Tibial artery (tissue), 4 donors: ENCODE results near the gene BICRAL.
"Not testable (repeated sequence)": the region's sequence is repeated elsewhere in the genome, so short reads cannot be mapped to it uniquely, and the experiment has no call there.

Experiments
- DNase-seq, 2 donors: peaks; one replicate each; pipeline ENCODE4 v3.0.0-alpha.2; 2019
- H3K27ac ChIP-seq, 2 donors: fragments of 200-600 bp; sonication (generic) in 1 of 2; 1 replicate in 1 of 2; 2 replicates in 1 of 2; pipeline ENCODE4 v1.5.1; 2018 to 2019; ENCODE audit warnings: mild to moderate bottlenecking in 1 of 2
- H3K27me3 ChIP-seq, 2 donors: fragments of 200-600 bp; sonication (generic) in 1 of 2; one replicate each; pipeline versions ENCODE4 v1.5.1 to v1.6.0; 2016 to 2019
- H3K36me3 ChIP-seq, 3 donors: fragments of 200-600 bp; sonication (generic) in 2 of 3; one replicate each; pipeline ENCODE4 v1.5.1; 2016 to 2019; ENCODE audit warnings: mild to moderate bottlenecking in 2 of 3
- H3K4me1 ChIP-seq, 4 donors: fragments of 200-600 bp; sonication (generic) in 2 of 4; 1 replicate in 3 of 4; 2 replicates in 1 of 4; pipeline ENCODE4 v1.5.1; 2016 to 2019
- H3K4me3 ChIP-seq, 2 donors: fragments of 200-600 bp; sonication (generic) in 1 of 2; 1 replicate in 1 of 2; 2 replicates in 1 of 2; pipeline ENCODE4 v1.5.1; 2018 to 2019; ENCODE audit warnings: mild to moderate bottlenecking in 2 of 2
- H3K9me3 ChIP-seq, 3 donors: fragments of 200-600 bp; sonication (generic) in 1 of 3; one replicate each; pipeline ENCODE4 v1.5.1; 2016 to 2019
- intact Hi-C: fragments of 100-400 bp; cut with DNase I; formaldehyde crosslinking; loops from one replicate; pipeline ENCODE4 v1.15.0; 2023; ENCODE audit warnings: low total_unique reads
- TF ChIP-seq, protein P1 (sequence below), 2 experiments: fragments of 200-600 bp in 1 of 2; fragments of 450-650 bp in 1 of 2; IDR thresholded peaks; one replicate each; pipeline ENCODE4 v1.5.1; 2017 to 2019; ENCODE audit warnings: antibody characterized with exemption in 2 of 2, mild to moderate bottlenecking in 1 of 2, moderate library complexity in 1 of 2

Gene BICRAL

DNA sequence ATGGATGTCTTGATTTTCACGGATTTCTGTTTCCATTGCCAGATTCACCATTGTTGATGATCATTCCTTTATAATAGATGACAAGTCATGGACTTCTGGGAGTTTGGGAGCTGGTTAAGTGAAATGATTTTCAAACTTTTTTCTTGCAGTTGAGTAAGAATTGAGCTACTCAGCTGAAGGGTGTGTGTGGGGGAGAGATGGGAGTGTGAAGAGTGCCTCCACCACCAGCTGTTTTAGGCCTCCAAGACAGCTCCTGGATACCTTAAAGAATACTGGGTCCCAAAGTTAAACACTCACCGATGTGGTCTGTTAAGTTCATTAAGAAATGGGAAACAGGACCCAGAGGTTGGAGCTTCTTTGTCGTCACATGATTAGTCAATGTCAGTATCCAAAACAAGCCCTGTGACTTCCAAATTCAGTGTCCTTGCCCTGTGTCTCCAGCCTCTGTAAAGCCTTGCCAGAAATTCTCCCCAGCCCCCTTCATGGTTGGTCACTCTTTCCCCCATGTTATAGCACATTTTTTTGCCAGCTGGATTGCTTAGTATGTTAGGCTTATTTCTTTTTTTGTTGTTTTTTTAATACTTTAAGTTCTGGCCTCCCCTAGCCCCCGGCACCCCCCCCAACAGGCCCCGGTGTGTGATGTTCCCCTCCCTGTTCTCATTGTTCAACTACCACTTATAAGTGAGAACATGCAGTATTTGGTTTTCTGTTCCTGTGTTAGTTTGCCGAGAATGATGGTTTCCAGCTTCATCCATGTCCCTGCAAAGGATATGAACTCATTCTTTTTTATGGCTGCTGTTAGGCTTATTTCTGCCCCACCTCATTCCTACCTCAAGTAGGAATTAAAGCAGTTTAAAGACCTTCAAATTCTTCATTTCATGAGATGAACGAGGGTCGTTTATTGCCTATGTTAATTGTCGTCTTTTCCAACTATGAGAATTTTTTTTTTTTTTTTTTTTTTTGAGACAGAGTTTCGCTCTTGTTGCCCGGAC, 26.9 kb downstream of the BICRAL start:
- Histone ChIP-seq H3K4me3 (no peak overlapping the region), H3K27me3 (no peaks in the 10 kb centered on the region), H3K36me3 (peaks cover 0 to 8% (median 0%) of the 10 kb centered on the region in 3 donors), H3K9me3 (no peaks in the 10 kb centered on the region), H3K4me1 (peaks cover 0 to 18% (median 0%) of the 10 kb centered on the region in 4 donors), H3K27ac (peak overlapping the region; percentile 35 to 45)
- intact Hi-C loops = no loop called here
- DNase-seq = no peak
- TF ChIP-seq, protein P1, sequence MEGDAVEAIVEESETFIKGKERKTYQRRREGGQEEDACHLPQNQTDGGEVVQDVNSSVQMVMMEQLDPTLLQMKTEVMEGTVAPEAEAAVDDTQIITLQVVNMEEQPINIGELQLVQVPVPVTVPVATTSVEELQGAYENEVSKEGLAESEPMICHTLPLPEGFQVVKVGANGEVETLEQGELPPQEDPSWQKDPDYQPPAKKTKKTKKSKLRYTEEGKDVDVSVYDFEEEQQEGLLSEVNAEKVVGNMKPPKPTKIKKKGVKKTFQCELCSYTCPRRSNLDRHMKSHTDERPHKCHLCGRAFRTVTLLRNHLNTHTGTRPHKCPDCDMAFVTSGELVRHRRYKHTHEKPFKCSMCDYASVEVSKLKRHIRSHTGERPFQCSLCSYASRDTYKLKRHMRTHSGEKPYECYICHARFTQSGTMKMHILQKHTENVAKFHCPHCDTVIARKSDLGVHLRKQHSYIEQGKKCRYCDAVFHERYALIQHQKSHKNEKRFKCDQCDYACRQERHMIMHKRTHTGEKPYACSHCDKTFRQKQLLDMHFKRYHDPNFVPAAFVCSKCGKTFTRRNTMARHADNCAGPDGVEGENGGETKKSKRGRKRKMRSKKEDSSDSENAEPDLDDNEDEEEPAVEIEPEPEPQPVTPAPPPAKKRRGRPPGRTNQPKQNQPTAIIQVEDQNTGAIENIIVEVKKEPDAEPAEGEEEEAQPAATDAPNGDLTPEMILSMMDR (IDR thresholded peaks at IDR 0.05) = no peak

DNA sequence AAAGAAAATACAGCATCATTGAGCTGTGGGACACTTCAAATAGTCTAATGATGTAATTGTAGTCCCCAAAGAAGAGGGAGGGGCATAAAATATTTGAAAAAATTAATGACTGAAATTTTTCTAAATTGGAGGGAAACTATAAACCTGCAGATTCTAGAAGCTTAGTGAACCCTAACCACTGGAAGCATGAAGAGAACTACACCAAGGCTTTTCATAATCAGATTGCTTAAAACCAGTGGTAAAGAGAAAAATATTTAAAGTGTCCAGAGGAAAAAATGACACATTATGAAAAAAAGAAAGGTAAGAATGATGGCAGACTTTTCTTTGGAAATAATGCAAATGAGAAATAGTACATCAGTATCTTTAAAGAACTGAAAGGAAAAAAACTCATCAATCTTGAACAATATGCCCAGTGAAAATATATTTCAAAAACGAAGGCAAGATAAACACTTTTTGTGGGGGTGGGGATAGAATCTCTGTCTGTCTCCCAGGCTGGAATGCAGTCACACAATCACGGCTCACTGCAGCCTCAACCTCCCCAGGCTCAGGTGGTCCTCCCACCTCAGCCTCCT, 31.3 kb downstream of the BICRAL start:
- H3K36me3 ChIP-seq = no peaks in the 10 kb centered on the region
- TF ChIP-seq, protein P1 (IDR thresholded peaks at IDR 0.05) = no peak
- H3K27ac ChIP-seq = no peak overlapping the region
- no peaks in the 10 kb centered on the region for H3K27me3 ChIP-seq
- H3K9me3 ChIP-seq = no peaks in the 10 kb centered on the region
- intact Hi-C loops = no loop called here
- H3K4me3 ChIP-seq = no peak overlapping the region
- peaks cover 0 to 17% (median 0%) of the 10 kb centered on the region in 4 donors for H3K4me1 ChIP-seq
- no peak for DNase-seq

DNA sequence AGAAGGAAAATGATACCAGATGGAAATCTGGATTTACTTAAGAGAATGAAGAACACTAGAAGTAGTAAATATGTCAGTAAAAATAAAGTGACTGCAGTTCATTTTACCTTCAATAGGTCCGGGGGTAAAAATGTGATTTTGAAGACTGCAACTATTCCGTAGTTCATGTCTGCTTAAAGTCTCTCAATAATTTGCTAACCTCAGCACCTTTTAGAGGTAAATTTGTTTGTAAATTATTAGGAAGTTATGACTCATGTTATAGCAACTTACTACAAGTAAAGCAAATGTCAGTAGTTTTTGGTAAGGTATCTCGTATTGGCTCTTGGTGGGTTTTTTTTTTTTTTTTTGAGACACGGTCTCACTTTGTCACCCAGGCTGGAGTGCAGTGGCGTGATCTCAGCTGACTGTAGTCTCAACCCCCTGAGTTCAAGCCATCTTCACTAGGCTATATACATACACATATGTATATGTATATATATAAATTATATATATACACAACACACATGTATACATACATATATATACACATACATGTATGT, 32.1 kb downstream of the BICRAL start:
- TF ChIP-seq, protein P1 (IDR thresholded peaks at IDR 0.05) = no peak
- Histone ChIP-seq H3K4me1 (peaks cover 0 to 9% (median 0%) of the 10 kb centered on the region in 4 donors), H3K9me3 (no peaks in the 10 kb centered on the region), H3K27ac (no peak overlapping the region), H3K36me3 (no peaks in the 10 kb centered on the region), H3K27me3 (no peaks in the 10 kb centered on the region), H3K4me3 (no peak overlapping the region)
- intact Hi-C loops = no loop called here
- DNase-seq = no peak

DNA sequence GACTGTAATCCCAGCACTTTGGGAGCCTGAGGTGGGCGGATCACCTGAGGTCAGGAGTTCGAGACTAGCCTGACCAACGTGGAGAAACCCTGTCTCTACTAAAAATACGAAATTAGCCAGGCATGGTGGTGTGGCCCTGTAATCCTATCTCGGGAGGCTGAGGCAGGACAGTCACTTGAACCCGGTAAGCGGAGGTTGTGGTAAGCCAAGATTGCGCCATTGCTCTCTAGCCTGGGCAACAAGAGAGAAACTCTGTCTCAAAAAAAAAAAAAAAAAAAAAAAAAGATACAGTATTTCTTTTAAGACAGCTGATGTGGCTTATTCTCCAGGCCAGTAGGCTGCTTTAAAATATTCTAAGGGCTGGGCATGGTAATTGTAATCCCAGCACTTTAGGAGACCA, 33.9 kb downstream of the BICRAL start:
- H3K4me3 ChIP-seq, intact Hi-C loops, H3K27ac ChIP-seq, DNase-seq, H3K9me3 ChIP-seq, H3K27me3 ChIP-seq, H3K36me3 ChIP-seq: not testable (repeated sequence)
- H3K4me1 ChIP-seq = peaks cover 0 to 14% (median 6%) of the 10 kb centered on the region in 4 donors

DNA sequence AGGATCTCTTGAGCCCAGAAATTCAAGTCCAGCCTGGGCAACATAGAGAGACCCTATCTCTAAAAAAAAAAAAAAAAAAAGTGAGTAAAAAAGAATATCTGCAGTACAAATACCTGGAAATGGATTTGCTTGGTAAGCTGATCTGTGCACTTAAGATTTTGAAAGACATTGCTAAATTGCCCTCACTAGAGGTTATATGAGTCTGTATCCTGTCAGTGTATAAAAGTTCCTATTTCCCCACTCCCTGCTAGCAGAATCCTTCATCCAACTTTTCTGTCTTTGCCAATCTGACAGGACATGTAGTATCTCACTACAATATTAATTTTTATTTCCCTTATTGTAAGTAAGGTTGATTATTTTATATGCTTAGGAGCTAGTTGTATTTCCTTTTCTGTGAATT, 36.1 kb downstream of the BICRAL start:
- Histone ChIP-seq H3K4me3 (no peak overlapping the region), H3K4me1 (peaks cover 0 to 31% (median 8%) of the 10 kb centered on the region in 4 donors), H3K9me3 (no peaks in the 10 kb centered on the region), H3K27ac (peak overlapping the region in 1 of 2 donors; percentile 1), H3K36me3 (peaks cover 3 to 5% (median 4%) of the 10 kb centered on the region in 3 donors), H3K27me3 (no peaks in the 10 kb centered on the region)
- TF ChIP-seq, protein P1 (IDR thresholded peaks at IDR 0.05) = no peak
- intact Hi-C loops = no loop called here
- no peak for DNase-seq

DNA sequence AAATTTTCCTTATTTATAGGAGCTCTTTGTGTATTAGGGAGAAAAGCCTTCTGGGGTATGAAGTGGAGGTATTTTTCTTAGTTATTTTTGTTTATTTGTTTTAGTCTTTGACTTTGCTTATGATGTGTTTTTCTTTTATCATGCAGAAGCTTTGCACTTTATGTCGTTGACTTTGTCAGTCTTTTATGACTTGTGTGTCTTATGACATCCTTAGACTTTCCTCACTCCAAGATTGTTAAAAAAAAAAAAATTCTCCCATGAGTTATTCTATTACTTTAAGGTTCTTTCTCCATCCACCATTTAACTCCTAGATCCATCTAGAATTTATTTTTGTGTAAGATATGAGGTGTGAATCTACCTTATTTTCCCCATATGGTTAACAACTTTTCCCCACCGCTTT, 36.6 kb downstream of the BICRAL start:
- TF ChIP-seq, protein P1 (IDR thresholded peaks at IDR 0.05) = no peak
- Histone ChIP-seq H3K27me3 (no peaks in the 10 kb centered on the region), H3K27ac (peak overlapping the region in 1 of 2 donors; percentile 22), H3K36me3 (peaks cover 8 to 10% (median 9%) of the 10 kb centered on the region in 3 donors), H3K9me3 (no peaks in the 10 kb centered on the region), H3K4me1 (peaks cover 0 to 31% (median 8%) of the 10 kb centered on the region in 4 donors), H3K4me3 (no peak overlapping the region)
- DNase-seq = no peak
- intact Hi-C loops = no loop called here
